Stimulated activated CD8-positive, alpha-beta memory T cell treated with anti-CD3 and anti-CD28 coated beads, Interleukin-4, amount 100 ng/mL, for 24 hours (primary cell): Measurements from ENCODE around the gene ANO2.

Experiments used
- DNase-seq: peaks from one replicate; pipeline ENCODE4 v3.0.0-alpha.2; 2020; ENCODE audit warnings: low read depth

ANO2 gene

DNA sequence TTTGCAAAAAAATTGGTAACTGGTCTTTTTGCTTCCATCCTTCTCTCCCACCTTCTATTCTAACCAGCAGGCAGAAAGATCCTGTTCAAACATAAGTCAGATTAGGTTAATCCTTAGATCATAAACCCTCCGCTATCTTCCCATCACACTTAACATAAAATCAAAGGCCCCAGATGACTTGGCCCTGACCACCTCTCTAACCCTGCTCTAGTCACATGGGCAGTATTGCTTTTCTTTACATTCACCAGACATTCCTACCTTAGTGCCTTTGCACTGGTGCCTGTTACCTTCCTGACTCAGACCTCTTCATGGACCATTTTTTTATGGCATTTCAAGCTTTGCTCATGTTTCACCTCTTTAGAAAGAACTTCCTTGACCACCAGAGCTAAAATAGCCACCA lies 429.6 kb downstream of the ANO2 start:
- DNase-seq, result no peak

DNA sequence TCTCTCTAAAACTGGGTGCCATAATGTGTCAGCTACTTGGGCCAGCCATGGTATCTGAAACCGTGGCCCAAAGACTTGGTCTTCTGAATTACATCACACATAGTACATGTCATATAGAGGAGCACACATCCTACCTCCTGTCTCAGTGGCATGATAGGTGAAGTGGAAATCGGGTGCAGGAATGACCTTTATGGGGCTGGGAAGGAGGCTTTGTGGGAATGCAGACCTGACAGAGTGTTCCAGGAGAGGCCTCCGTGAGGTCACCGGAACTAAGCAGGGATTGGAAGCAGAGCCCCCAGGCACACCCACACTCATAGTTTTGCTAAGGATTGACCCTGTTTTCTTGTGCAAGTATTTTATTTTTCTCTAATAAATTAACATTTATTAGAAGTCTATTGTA lies 430.5 kb downstream of the ANO2 start:
- DNase-seq, result no peak

DNA sequence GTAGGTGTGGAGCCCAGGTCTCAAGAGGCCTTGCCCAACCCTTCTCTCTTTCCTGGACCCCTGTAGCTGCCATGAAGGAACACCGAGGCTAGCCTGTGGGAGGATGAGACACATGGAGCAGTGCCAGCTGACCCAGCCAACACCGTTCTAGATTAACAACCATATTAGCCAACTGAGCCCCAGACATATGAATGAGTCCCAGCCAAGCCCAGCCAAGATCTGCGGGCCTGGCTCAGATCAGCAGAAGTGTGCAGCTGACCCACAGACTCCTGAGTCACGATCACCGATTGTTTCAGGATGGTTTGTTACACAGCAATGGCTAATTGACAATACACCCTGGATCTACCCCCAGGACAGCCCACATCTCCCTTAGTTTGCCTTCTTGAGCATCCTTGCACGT lies 431.0 kb downstream of the ANO2 start:
- no peak for DNase-seq

DNA sequence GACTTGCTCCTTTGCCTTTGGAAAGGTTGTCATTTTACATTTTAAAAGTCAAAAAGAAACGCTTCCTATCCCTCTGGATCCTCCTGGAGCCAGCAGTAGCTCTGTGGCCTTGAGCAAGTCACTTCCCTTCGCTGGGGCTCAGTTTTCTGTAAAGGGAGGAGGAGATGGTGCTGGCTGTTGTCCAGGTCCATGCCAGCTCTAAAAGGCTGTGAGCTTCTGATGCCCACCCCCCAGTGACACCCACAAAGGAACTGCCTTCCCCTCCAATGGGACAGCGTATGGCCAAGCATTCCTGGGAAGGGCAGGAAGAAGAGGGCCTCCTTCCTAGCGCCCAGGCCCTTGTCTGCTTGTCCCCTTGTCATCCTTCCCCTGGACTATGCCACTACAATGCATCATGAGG lies 431.7 kb downstream of the ANO2 start:
- DNase-seq, result no peak
